ENCODE results near the gene ILKAP. TPM values are rescaled to one million over a fixed set of nuclear protein-coding genes. Genes with fewer than 3 reads are reported as not detected.

Gene ILKAP
- total RNA-seq, 4 donors from 2014 or later, result 18.5 to 45.5 (median 35.1) TPM

GRCh38 chr2:238231809-238232208 is 28.3 kb upstream of the ILKAP start:
- no peaks in the 10 kb centered on the region for H3K9me3 ChIP-seq
- H3K4me1 ChIP-seq, result peaks cover 0 to 42% (median 3%) of the 10 kb centered on the region in 3 donors
- no peaks in the 10 kb centered on the region for H3K36me3 ChIP-seq
- H3K27ac ChIP-seq, result no peak overlapping the region
- WGBS, 2 donors (ENCODE audit: low coverage in 1 of 2), result 53 to 64% methylated on average over 14 to 21 of the region's 21 CpGs
- no peak for TF ChIP-seq CTCF (IDR thresholded peaks at IDR 0.05)
- H3K4me3 ChIP-seq, result peak overlapping the region in 1 of 2 donors; percentile 55
- ATAC-seq, result no peak
- H3K27me3 ChIP-seq, result no peaks in the 10 kb centered on the region

GRCh38 chr2:238231251-238231793 is 27.8 kb upstream of the ILKAP start:
- Histone ChIP-seq H3K27ac (peak overlapping the region in 2 of 4 donors; percentile 52 to 62), H3K27me3 (no peaks in the 10 kb centered on the region), H3K4me1 (peaks cover 0 to 45% (median 3%) of the 10 kb centered on the region in 3 donors), H3K36me3 (no peaks in the 10 kb centered on the region), H3K9me3 (no peaks in the 10 kb centered on the region), H3K4me3 (peak overlapping the region; percentile 52 to 55)
- TF ChIP-seq POLR2A (IDR thresholded peaks at IDR 0.05) (peak in 1 of 2 donors; percentile 12), EP300 (IDR thresholded peaks at IDR 0.05) (no peak), CTCF (IDR thresholded peaks at IDR 0.05) (peak in 1 of 4 experiments; percentile 42), POLR2AphosphoS5 (IDR thresholded peaks at IDR 0.05) (no peak)
- peak; percentile 87 for ATAC-seq
- no CpG with 5 or more reads among the region's 46 CpGs for WGBS, 2 donors (ENCODE audit: low coverage in 1 of 2)

- ATAC-seq, result no peak
- peaks cover 0 to 51% (median 6%) of the 10 kb centered on the region in 3 donors for H3K4me1 ChIP-seq
- TF ChIP-seq EP300 (IDR thresholded peaks at IDR 0.05), result no peak
- TF ChIP-seq POLR2A (IDR thresholded peaks at IDR 0.05), result no peak
- no peak for TF ChIP-seq POLR2AphosphoS5 (IDR thresholded peaks at IDR 0.05)
- no peak for TF ChIP-seq CTCF (IDR thresholded peaks at IDR 0.05)
- H3K27me3 ChIP-seq, result no peaks in the 10 kb centered on the region
- H3K27ac ChIP-seq, result no peak overlapping the region
- WGBS, 2 donors (ENCODE audit: low coverage in 1 of 2), result 71 to 84% methylated on average over 3 to 5 of the region's 5 CpGs
- no peaks in the 10 kb centered on the region for H3K9me3 ChIP-seq
- H3K4me3 ChIP-seq, result peak overlapping the region; percentile 52 to 55
- no peaks in the 10 kb centered on the region for H3K36me3 ChIP-seq
These were observed 27.2 kb upstream of the ILKAP start for GRCh38 chr2:238230699-238231098.

- H3K27ac ChIP-seq, result peak overlapping the region in 3 of 4 donors; percentile 43 to 61 (median 54)
- H3K27me3 ChIP-seq, result no peaks in the 10 kb centered on the region
- ATAC-seq, result peak; percentile 26
- no peak overlapping the region for H3K4me3 ChIP-seq
- peaks cover 0 to 50% (median 9%) of the 10 kb centered on the region in 3 donors for H3K4me1 ChIP-seq
- TF ChIP-seq CTCF (IDR thresholded peaks at IDR 0.05), result no peak
- peak; percentile 58 for TF ChIP-seq POLR2AphosphoS5 (IDR thresholded peaks at IDR 0.05)
- peaks cover 0 to 7% of the 10 kb centered on the region in 2 donors for H3K36me3 ChIP-seq
- 32 to 44% methylated on average over 2 to 4 of the region's 4 CpGs for WGBS, 2 donors (ENCODE audit: low coverage in 1 of 2)
- no peaks in the 10 kb centered on the region for H3K9me3 ChIP-seq
These were observed 25.2 kb upstream of the ILKAP start for GRCh38 chr2:238228700-238229099.

GRCh38 chr2:238227587-238228032 is 24.1 kb upstream of the ILKAP start:
- H3K27ac ChIP-seq, result no peak overlapping the region
- peaks cover 0 to 7% of the 10 kb centered on the region in 2 donors for H3K36me3 ChIP-seq
- WGBS, 2 donors (ENCODE audit: low coverage in 1 of 2), result 80 to 91% methylated on average over 1 to 6 of the region's 11 CpGs
- no peaks in the 10 kb centered on the region for H3K27me3 ChIP-seq
- ATAC-seq, result no peak
- H3K4me1 ChIP-seq, result peaks cover 0 to 50% (median 9%) of the 10 kb centered on the region in 3 donors
- H3K4me3 ChIP-seq, result no peak overlapping the region
- TF ChIP-seq CTCF (IDR thresholded peaks at IDR 0.05) (no peak), POLR2AphosphoS5 (IDR thresholded peaks at IDR 0.05) (no peak), POLR2A (IDR thresholded peaks at IDR 0.05) (no peak), EP300 (IDR thresholded peaks at IDR 0.05) (no peak)
- no peaks in the 10 kb centered on the region for H3K9me3 ChIP-seq

Data from gastroesophageal sphincter (tissue), 4 donors.